ENCODE data around the gene HRAS.

GRCh38 chr11:487571-488021 is 47.8 kb downstream of the HRAS start:
- TF ChIP-seq POLR2AphosphoS5 (IDR thresholded peaks at IDR 0.05; ENCODE audit: insufficient read depth, low read depth, low read length) = no peak
- TF ChIP-seq EZH2 (IDR thresholded peaks at IDR 0.05; ENCODE audit: borderline replicate concordance, low read depth, low read length, severe bottlenecking) = no peak
- no peak for TF ChIP-seq CTCF (IDR thresholded peaks at IDR 0.05; ENCODE audit: extremely low read depth in 1 of 2, insufficient read depth in 1 of 2, low read depth in 1 of 2, low read length in 2 of 2)
- no peak for TF ChIP-seq MYC (IDR thresholded peaks at IDR 0.05; ENCODE audit: low read depth, low read length)
- TF ChIP-seq POLR2A (IDR thresholded peaks at IDR 0.05; ENCODE audit: low read depth, low read length) = no peak
- no peak for TF ChIP-seq GATA2 (IDR thresholded peaks at IDR 0.05; ENCODE audit: insufficient read depth, insufficient read length, low read depth, low read length)

Data from endothelial cell of umbilical vein (primary cell).